B cell (primary cell): ENCODE results near the gene CSNK1G1. TPM values are rescaled to one million over a fixed set of nuclear protein-coding genes. Genes with fewer than 3 reads are reported as not detected.

Experiments used
- ATAC-seq: fragments of 200-7000 bp; cut with Tn5 transposase; one replicate; pipeline ENCODE4 v1.10.0; 2021; ENCODE audit warnings: low read depth, mild to moderate bottlenecking, moderate number of reproducible peaks, moderate library complexity
- CTCF ChIA-PET: fragments of 350-600 bp; sonication (Branson Sonifier 250); formaldehyde crosslinking; loops from one replicate; lab custom pipeline; 2021; ENCODE audit warnings: antibody characterized with exemption, inconsistent platforms; lab: Charles Lee
- POLR2A ChIA-PET: fragments of 350-600 bp; sonication (Branson Sonifier 250); formaldehyde crosslinking; loops from one replicate; lab custom pipeline; 2021; ENCODE audit warnings: antibody characterized with exemption; lab: Charles Lee
- DNase-seq: peaks from one replicate; pipeline ENCODE4 v3.0.0; 2013
- H2AFZ ChIP-seq: 2 replicates; pipeline ENCODE4 v1.6.1; 2012; ENCODE audit warnings: mild to moderate bottlenecking, low read depth, low read length; ENCODE audit not compliant: insufficient read depth, poor library complexity, severe bottlenecking
- H3K27ac ChIP-seq, 2 donors: 1 replicate in 1 of 2; 2 replicates in 1 of 2; pipeline ENCODE4 v1.5.1; 2012 to 2013; ENCODE audit warnings: low read length in 2 of 2, mild to moderate bottlenecking in 2 of 2, moderate library complexity in 1 of 2
- H3K27me3 ChIP-seq, 4 experiments: fragments of 200-600 bp in 1 of 4; sonication (generic) in 1 of 4; replicated peaks in 1 of 4; 1 replicate in 2 of 4; 2 replicates in 2 of 4; pipeline versions ENCODE4 v1.6.1 to v1.7.0; 2013 to 2016; ENCODE audit warnings: low read length in 3 of 4, mild to moderate bottlenecking in 2 of 4, mixed read lengths in 1 of 4, moderate library complexity in 1 of 4; ENCODE audit not compliant: insufficient read depth in 4 of 4, control insufficient read depth in 3 of 4; ENCODE audit errors: control extremely low read depth in 1 of 4
- H3K36me3 ChIP-seq, 2 experiments: replicated peaks in 1 of 2; 1 replicate in 1 of 2; 2 replicates in 1 of 2; pipeline versions ENCODE4 v1.6.1 to v1.7.1; 2013; ENCODE audit warnings: low read length in 1 of 2; ENCODE audit not compliant: insufficient read depth in 2 of 2, control insufficient read depth in 1 of 2; ENCODE audit errors: control extremely low read depth in 1 of 2, extremely low read depth in 1 of 2
- H3K4me1 ChIP-seq, 2 donors: fragments of 200-600 bp in 1 of 2; sonication (generic) in 1 of 2; 1 replicate in 1 of 2; 2 replicates in 1 of 2; pipeline versions ENCODE4 v1.5.1 to v1.6.1; 2013 to 2017; ENCODE audit warnings: low read length in 2 of 2; ENCODE audit not compliant: control insufficient read depth in 2 of 2, insufficient read depth in 2 of 2
- H3K4me2 ChIP-seq: replicated peaks from 2 replicates; pipeline ENCODE3; 2012; ENCODE audit warnings: mild to moderate bottlenecking, low read depth, low read length; ENCODE audit not compliant: poor library complexity, severe bottlenecking
- H3K4me3 ChIP-seq, 5 experiments: fragments of 200-600 bp in 1 of 5; sonication (generic) in 1 of 5; 1 replicate in 3 of 5; 2 replicates in 2 of 5; pipeline versions ENCODE4 v1.5.1 to v1.7.0; 2011 to 2016; ENCODE audit warnings: low read length in 4 of 5, mild to moderate bottlenecking in 4 of 5, low read depth in 2 of 5, control low read depth in 1 of 5, moderate library complexity in 1 of 5; ENCODE audit not compliant: insufficient read depth in 1 of 5; ENCODE audit errors: control extremely low read depth in 1 of 5, extremely low read depth in 1 of 5
- H3K79me2 ChIP-seq: fragments of 200-600 bp; sonication (generic); one replicate; pipeline ENCODE4 v1.6.0; 2016; ENCODE audit warnings: low read length; ENCODE audit not compliant: control insufficient read depth, insufficient read depth
- H3K9ac ChIP-seq: fragments of 200-600 bp; sonication (generic); 2 replicates; pipeline ENCODE4 v1.6.1; 2017; ENCODE audit warnings: mild to moderate bottlenecking, low read length, moderate library complexity
- H3K9me3 ChIP-seq, 3 donors: one replicate each; pipeline versions ENCODE4 v1.6.1 to v1.7.1; 2013; ENCODE audit warnings: low read length in 2 of 3; ENCODE audit not compliant: control insufficient read depth in 2 of 3, insufficient read depth in 1 of 3; ENCODE audit errors: control extremely low read depth in 1 of 3
- H4K20me1 ChIP-seq: 2 replicates; pipeline ENCODE4 v1.6.0; 2012; ENCODE audit warnings: mild to moderate bottlenecking, low read length; ENCODE audit not compliant: insufficient read depth, control insufficient read depth, poor library complexity, severe bottlenecking
- H3K27ac Mint-ChIP-seq: one replicate; pipeline ENCODE4 v1.8.0; 2021; ENCODE audit warnings: mixed read lengths
- H3K27me3 Mint-ChIP-seq: one replicate; pipeline ENCODE4 v1.8.0; 2021; ENCODE audit warnings: mixed read lengths
- H3K4me1 Mint-ChIP-seq: one replicate; pipeline ENCODE4 v1.8.0; 2021; ENCODE audit warnings: mixed read lengths
- H3K4me3 Mint-ChIP-seq: one replicate; pipeline ENCODE4 v1.8.0; 2021; ENCODE audit warnings: mixed read lengths
- H3K9me3 Mint-ChIP-seq: one replicate; pipeline ENCODE4 v1.8.0; 2022; ENCODE audit warnings: mixed read lengths; ENCODE audit not compliant: insufficient read depth
- EZH2 ChIP-seq: IDR thresholded peaks from 2 replicates; pipeline ENCODE4 v1.6.1; 2012; ENCODE audit warnings: borderline replicate concordance, low read depth, mild to moderate bottlenecking, moderate library complexity, low read length; ENCODE audit not compliant: insufficient read depth, poor library complexity, severe bottlenecking
- WGBS: methylation state at CpG from one replicate; pipeline ENCODE4 v1.1.5; 2013; ENCODE audit warnings: missing lambda C conversion rate; ENCODE audit not compliant: insufficient coverage; 5-methylcytosine and 5-hydroxymethylcytosine counted together
- intact Hi-C: fragments of 100-400 bp; cut with micrococcal nuclease; formaldehyde crosslinking; loops from one replicate; pipeline ENCODE4 v1.10.0; 2022
- polyA plus RNA-seq: library from polyadenylated mRNA; depleted of rRNA; stranded (reverse); fragments of >200 nt; gene quantifications from 2 replicates; pipeline ENCODE4 v1.2.3, GENCODE V29; 2012
- total RNA-seq, 2 donors: library from RNA; stranded (reverse); fragments of 120-200 nt in 1 of 2; gene quantifications; 1 replicate in 1 of 2; 2 replicates in 1 of 2; pipeline versions ENCODE4 v1.2.3 to v1.2.4, GENCODE V29; 2013 to 2022
- TF ChIP-seq, protein P1 (sequence below): fragments of 200-600 bp; IDR thresholded peaks from one replicate; pipeline ENCODE4 v1.8.0; 2022; ENCODE audit warnings: antibody characterized with exemption, mild to moderate bottlenecking

The CSNK1G1 gene
- total and polyA plus RNA-seq, 2 donors (not counting 1 experiment from before 2014, with no cell fraction given), result 5.2 to 40.3 TPM

DNA sequence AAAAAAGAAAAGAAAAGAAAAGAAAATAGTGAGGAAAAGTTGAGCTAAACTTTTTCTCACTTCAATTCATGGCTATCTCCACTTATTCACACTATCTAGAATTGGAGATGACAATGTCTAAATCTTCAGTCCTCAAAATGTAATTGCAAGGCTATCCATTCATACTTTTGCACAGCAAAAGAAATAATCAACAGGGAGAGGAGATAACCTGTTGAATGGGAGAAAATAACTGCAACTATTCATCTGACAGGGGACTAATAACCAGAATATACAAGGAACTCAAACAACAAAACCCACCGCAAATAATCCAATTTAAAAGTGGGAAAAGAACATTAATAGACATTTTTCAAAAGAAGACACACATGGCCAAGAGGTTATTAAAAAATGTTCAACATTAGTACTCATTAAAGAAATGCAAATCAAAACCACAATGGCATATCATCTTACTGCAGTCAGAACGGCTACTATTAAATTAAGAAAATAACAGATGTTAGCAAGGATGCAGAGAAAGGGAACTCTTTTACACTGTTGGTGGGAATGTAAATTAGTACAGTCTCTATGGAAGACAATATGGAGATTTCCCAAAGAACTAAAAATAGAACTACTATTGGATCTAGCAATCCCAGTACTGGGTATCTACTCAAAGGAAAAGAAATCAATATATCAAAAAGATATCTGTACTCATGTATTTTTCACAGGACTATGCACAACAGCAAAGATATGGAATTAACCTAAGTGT lies 119.6 kb downstream of the CSNK1G1 start:
- peaks cover 23% of the 10 kb centered on the region for H3K4me1 Mint-ChIP-seq
- H3K9me3 ChIP-seq, result no peaks in the 10 kb centered on the region
- no peaks in the 10 kb centered on the region for H3K36me3 ChIP-seq
- no peak overlapping the region for H3K27ac ChIP-seq
- H3K9ac ChIP-seq, result no peak overlapping the region
- intact Hi-C loops, result no loop called here
- no peak overlapping the region for H3K4me3 ChIP-seq
- H4K20me1 ChIP-seq, result peaks cover 25% of the 10 kb centered on the region
- no peak overlapping the region for H3K27ac Mint-ChIP-seq
- no peaks in the 10 kb centered on the region for H3K4me1 ChIP-seq
- no peaks in the 10 kb centered on the region for H3K27me3 ChIP-seq
- no peak for ATAC-seq
- no peak overlapping the region for H2AFZ ChIP-seq
- peaks cover 28% of the 10 kb centered on the region for H3K79me2 ChIP-seq
- TF ChIP-seq EZH2, result no peak
- TF ChIP-seq, protein P1, sequence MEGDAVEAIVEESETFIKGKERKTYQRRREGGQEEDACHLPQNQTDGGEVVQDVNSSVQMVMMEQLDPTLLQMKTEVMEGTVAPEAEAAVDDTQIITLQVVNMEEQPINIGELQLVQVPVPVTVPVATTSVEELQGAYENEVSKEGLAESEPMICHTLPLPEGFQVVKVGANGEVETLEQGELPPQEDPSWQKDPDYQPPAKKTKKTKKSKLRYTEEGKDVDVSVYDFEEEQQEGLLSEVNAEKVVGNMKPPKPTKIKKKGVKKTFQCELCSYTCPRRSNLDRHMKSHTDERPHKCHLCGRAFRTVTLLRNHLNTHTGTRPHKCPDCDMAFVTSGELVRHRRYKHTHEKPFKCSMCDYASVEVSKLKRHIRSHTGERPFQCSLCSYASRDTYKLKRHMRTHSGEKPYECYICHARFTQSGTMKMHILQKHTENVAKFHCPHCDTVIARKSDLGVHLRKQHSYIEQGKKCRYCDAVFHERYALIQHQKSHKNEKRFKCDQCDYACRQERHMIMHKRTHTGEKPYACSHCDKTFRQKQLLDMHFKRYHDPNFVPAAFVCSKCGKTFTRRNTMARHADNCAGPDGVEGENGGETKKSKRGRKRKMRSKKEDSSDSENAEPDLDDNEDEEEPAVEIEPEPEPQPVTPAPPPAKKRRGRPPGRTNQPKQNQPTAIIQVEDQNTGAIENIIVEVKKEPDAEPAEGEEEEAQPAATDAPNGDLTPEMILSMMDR, result no peak
- no peak overlapping the region for H3K4me3 Mint-ChIP-seq
- no CpG with 5 or more reads among the region's 2 CpGs for WGBS
- DNase-seq, result no peak
- H3K27me3 Mint-ChIP-seq, result no peaks in the 10 kb centered on the region
- ChIA-PET POLR2A (no interaction called here), CTCF (no interaction called here)
- no peak overlapping the region for H3K4me2 ChIP-seq
- H3K9me3 Mint-ChIP-seq, result no peaks in the 10 kb centered on the region

DNA sequence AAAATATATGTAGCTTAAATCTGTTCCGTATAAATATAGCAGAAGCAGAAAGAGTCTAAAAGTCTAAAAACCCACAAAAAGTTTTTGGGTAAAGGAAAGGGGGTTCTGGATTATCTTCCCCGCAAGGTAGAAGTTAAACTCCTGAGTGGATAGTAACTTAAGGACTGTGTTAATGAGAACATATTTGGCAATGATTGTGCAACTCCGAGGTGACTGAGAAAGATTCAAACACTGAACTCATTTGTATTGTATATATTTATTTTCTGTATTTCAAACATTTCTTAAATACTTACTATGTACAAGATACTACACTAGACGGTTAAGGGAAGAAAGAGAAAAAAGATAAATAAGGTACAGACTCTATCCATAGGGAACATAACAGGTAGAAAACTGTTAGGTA lies 120.4 kb downstream of the CSNK1G1 start:
- H3K4me3 ChIP-seq, result no peak overlapping the region
- H3K27me3 Mint-ChIP-seq, result no peaks in the 10 kb centered on the region
- intact Hi-C loops, result no loop called here
- ChIA-PET CTCF (no interaction called here), POLR2A (no interaction called here)
- H3K27ac ChIP-seq, result no peak overlapping the region
- H3K79me2 ChIP-seq, result peaks cover 21% of the 10 kb centered on the region
- H3K9me3 ChIP-seq, result no peaks in the 10 kb centered on the region
- ATAC-seq (no peak), DNase-seq (no peak)
- no peak overlapping the region for H3K4me3 Mint-ChIP-seq
- no peak overlapping the region for H3K9ac ChIP-seq
- TF ChIP-seq, protein P1, result no peak
- no peak for TF ChIP-seq EZH2
- H3K4me2 ChIP-seq, result no peak overlapping the region
- H3K4me1 ChIP-seq, result no peaks in the 10 kb centered on the region
- H2AFZ ChIP-seq, result no peak overlapping the region
- no peaks in the 10 kb centered on the region for H3K36me3 ChIP-seq
- no peaks in the 10 kb centered on the region for H3K9me3 Mint-ChIP-seq
- no peak overlapping the region for H3K27ac Mint-ChIP-seq
- H3K27me3 ChIP-seq, result no peaks in the 10 kb centered on the region
- WGBS, result no CpG with 5 or more reads among the region's 4 CpGs
- H4K20me1 ChIP-seq, result peaks cover 25% of the 10 kb centered on the region
- H3K4me1 Mint-ChIP-seq, result peaks cover 23% of the 10 kb centered on the region
